K562 (cell line): ENCODE measurements around the gene HPS1. TPM values are rescaled to one million over a fixed set of nuclear protein-coding genes. Genes with fewer than 3 reads are reported as not detected.

Experiments used
- CBX3 ChIP-seq, 2 experiments: IDR thresholded peaks; 1 replicate in 1 of 2; 2 replicates in 1 of 2; pipeline ENCODE4 v1.6.1; 2012; ENCODE audit warnings: inconsistent platforms in 2 of 2, low read length in 2 of 2, borderline replicate concordance in 1 of 2, control low read depth in 1 of 2
- CBX8 ChIP-seq: fragments of 200-600 bp; sonication (generic); IDR thresholded peaks from 2 replicates; pipeline ENCODE4 v1.6.1; 2012; ENCODE audit warnings: borderline replicate concordance, mixed run types, low read depth, mild to moderate bottlenecking, moderate library complexity, mixed read lengths, low read length, control low read depth, inconsistent platforms; ENCODE audit not compliant: poor library complexity, severe bottlenecking; ENCODE audit errors: extremely low read depth
- CEBPZ ChIP-seq: fragments of 150-350 bp; IDR thresholded peaks from 2 replicates; pipeline ENCODE4 v1.6.1; 2014; ENCODE audit warnings: low read depth, mild to moderate bottlenecking, low read length, borderline replicate concordance
- CHD2 ChIP-seq: IDR thresholded peaks from 2 replicates; pipeline ENCODE4 v1.6.1; 2011; ENCODE audit warnings: low read depth, low read length
- EP400 ChIP-seq: fragments of 450-650 bp; IDR thresholded peaks from 2 replicates; pipeline ENCODE4 v1.6.1; 2017; ENCODE audit warnings: antibody characterized with exemption, mild to moderate bottlenecking, moderate library complexity
- GABPB2 ChIP-seq: fragments of 250-450 bp; sonication (Bioruptor Pico); conservative IDR thresholded peaks from 2 replicates; pipeline ENCODE4 v1.5.1; 2021; ENCODE audit warnings: mild to moderate bottlenecking
- HOMEZ ChIP-seq: fragments of 250-450 bp; sonication (Bioruptor Pico); IDR thresholded peaks from 2 replicates; pipeline ENCODE4 v1.4.0; 2020; ENCODE audit warnings: mild to moderate bottlenecking, moderate library complexity
- NR2C2 ChIP-seq, 2 experiments: fragments of 200-800 bp in 1 of 2; sonication (Bioruptor generic) in 1 of 2; sonication (generic) in 1 of 2; formaldehyde crosslinking in 1 of 2; IDR thresholded peaks; 2 replicates each; pipeline versions ENCODE4 v1.6.1 to v1.8.0; 2016 to 2022; ENCODE audit warnings: mild to moderate bottlenecking in 1 of 2, missing compliant biosample characterization in 1 of 2, missing genetic modification characterization in 1 of 2, missing genetic modification reagents in 1 of 2
- NR2F6 ChIP-seq: fragments of 450-650 bp; formaldehyde crosslinking; IDR thresholded peaks from 2 replicates; pipeline ENCODE4 v1.4.0; 2020; ENCODE audit warnings: mild to moderate bottlenecking
- SOX6 ChIP-seq: fragments of 450-650 bp; IDR thresholded peaks from 2 replicates; pipeline ENCODE4 v1.6.1; 2014; ENCODE audit warnings: mild to moderate bottlenecking
- TGIF2 ChIP-seq: sonication (generic); formaldehyde crosslinking; IDR thresholded peaks from 2 replicates; pipeline ENCODE4 v1.8.1; 2022; ENCODE audit warnings: mild to moderate bottlenecking, missing genetic modification reagents, moderate library complexity
- ZBTB5 ChIP-seq: fragments of 450-650 bp; IDR thresholded peaks from 2 replicates; pipeline ENCODE4 v1.6.1; 2017; ENCODE audit warnings: antibody characterized with exemption
- ZNF592 ChIP-seq: fragments of 450-650 bp; IDR thresholded peaks from 2 replicates; pipeline ENCODE4 v1.6.1; 2017; ENCODE audit warnings: antibody characterized with exemption, mild to moderate bottlenecking
- polyA plus RNA-seq, 8 experiments: library from polyadenylated mRNA; depleted of rRNA in 4 of 8; stranded (reverse) in 5 of 8; unstranded in 3 of 8; fragments of >200 nt; fragmentation: Nextera tagmentation in 2 of 8; fragmentation: Illumina TruSeq in 1 of 8; extraction: Ambion mirVana in 2 of 8; extraction: Trizol in 1 of 8; gene quantifications; 2 replicates each; pipeline versions ENCODE4 v1.2.1 to v1.2.3, GENCODE V29; 2011 to 2014; ENCODE audit warnings: inconsistent platforms in 1 of 8, missing spikeins in 1 of 8
- total RNA-seq, 7 experiments: library from RNA; depleted of rRNA in 6 of 7; stranded (reverse); fragments of >200 nt in 6 of 7; fragmentation: Illumina TruSeq in 2 of 7; extraction: Trizol in 2 of 7; gene quantifications; 2 replicates each; pipeline versions ENCODE4 v1.2.1 to v1.2.3, GENCODE V29; 2011 to 2021; ENCODE audit warnings: low replicate concordance in 1 of 7

The HPS1 gene
- total and polyA plus RNA-seq, 9 of the 15 experiments (the other 6 are each of a cell fraction or from before 2014, with no cell fraction given) = 18.1 to 43.6 (median 26.3) TPM

- TF ChIP-seq CEBPZ (no peak), NR2F6 (CRISPR knock-in tag) (no peak), HOMEZ (CRISPR knock-in tag) (no peak), GABPB2 (CRISPR knock-in tag) (no peak), CHD2 (no peak), ZNF592 (peak; percentile 88), TGIF2 (CRISPR knock-in tag) (no peak), NR2C2 (CRISPR knock-in tag; IDR thresholded peaks at IDR 0.05) (no peak), NR2C2 (tag; IDR thresholded peaks at IDR 0.05) (peak; percentile 80), SOX6 (no peak), ZBTB5 (no peak), EP400 (no peak), CBX8 (no peak), CBX3 (IDR thresholded peaks at IDR 0.05; ENCODE audit: borderline replicate concordance in 1 of 2, low read length in 2 of 2) (peak in 1 of 2 experiments; percentile 20; a peak in 1 of 3 replicates)
Observed at GRCh38 chr10:98463976-98464754, 17.4 kb upstream of the HPS1 start (continued).
